H1 (cell line): Measurements from ENCODE around the gene TACC2. TPM values are rescaled to one million over a fixed set of nuclear protein-coding genes. Genes with fewer than 3 reads are reported as not detected.

Experiments used
- RNF2 ChIP-seq: fragments of 200-900, 300-1000 bp; sonication (generic); IDR thresholded peaks from 2 replicates; pipeline ENCODE4 v1.7.1; 2016; ENCODE audit warnings: borderline replicate concordance, low read depth, mild to moderate bottlenecking, antibody characterized with exemption, low read length; ENCODE audit not compliant: poor library complexity, severe bottlenecking; ENCODE audit errors: missing control alignments
- polyA plus RNA-seq, 7 experiments: library from polyadenylated mRNA; depleted of rRNA in 3 of 7; stranded (reverse) in 5 of 7; unstranded in 2 of 7; fragments of >200 nt in 5 of 7; fragments of 200-250 nt in 2 of 7; gene quantifications; 1 replicate in 5 of 7; 2 replicates in 1 of 7; 4 replicates in 1 of 7; pipeline versions ENCODE4 v1.2.1 to v1.2.3, GENCODE V29; 2011 to 2013; ENCODE audit warnings: missing spikeins in 2 of 7, mixed read lengths in 2 of 7
- total RNA-seq: library from RNA; stranded (reverse); fragmentation: NEBNext Ultra II Directional; extraction: Animal tissue kit (Norgen Biotek cat#: 25700); gene quantifications from 2 replicates; pipeline ENCODE4 v1.2.1, GENCODE V29; 2021
- TF ChIP-seq, protein P1 (sequence below): fragments of 300-600 bp; sonication (generic); IDR thresholded peaks from 2 replicates; pipeline ENCODE4 v1.7.1; 2012; ENCODE audit warnings: low read length, moderate library complexity, mild to moderate bottlenecking, inconsistent platforms; ENCODE audit not compliant: insufficient replicate concordance
- TF ChIP-seq, protein P2 (sequence below), 3 experiments: IDR thresholded peaks; 1 replicate in 2 of 3; 2 replicates in 1 of 3; pipeline versions ENCODE4 v1.5.1 to v1.6.1; 2011; ENCODE audit warnings: low read length in 3 of 3, mild to moderate bottlenecking in 3 of 3, inconsistent platforms in 2 of 3, low read depth in 1 of 3, moderate library complexity in 1 of 3; ENCODE audit not compliant: insufficient read depth in 1 of 3; ENCODE audit errors: control extremely low read depth in 1 of 3

Gene TACC2
- total and polyA plus RNA-seq, 2 of the 8 experiments (the other 6 are each of a cell fraction or from before 2014, with no cell fraction given), result 21.2 to 46.6 TPM

DNA sequence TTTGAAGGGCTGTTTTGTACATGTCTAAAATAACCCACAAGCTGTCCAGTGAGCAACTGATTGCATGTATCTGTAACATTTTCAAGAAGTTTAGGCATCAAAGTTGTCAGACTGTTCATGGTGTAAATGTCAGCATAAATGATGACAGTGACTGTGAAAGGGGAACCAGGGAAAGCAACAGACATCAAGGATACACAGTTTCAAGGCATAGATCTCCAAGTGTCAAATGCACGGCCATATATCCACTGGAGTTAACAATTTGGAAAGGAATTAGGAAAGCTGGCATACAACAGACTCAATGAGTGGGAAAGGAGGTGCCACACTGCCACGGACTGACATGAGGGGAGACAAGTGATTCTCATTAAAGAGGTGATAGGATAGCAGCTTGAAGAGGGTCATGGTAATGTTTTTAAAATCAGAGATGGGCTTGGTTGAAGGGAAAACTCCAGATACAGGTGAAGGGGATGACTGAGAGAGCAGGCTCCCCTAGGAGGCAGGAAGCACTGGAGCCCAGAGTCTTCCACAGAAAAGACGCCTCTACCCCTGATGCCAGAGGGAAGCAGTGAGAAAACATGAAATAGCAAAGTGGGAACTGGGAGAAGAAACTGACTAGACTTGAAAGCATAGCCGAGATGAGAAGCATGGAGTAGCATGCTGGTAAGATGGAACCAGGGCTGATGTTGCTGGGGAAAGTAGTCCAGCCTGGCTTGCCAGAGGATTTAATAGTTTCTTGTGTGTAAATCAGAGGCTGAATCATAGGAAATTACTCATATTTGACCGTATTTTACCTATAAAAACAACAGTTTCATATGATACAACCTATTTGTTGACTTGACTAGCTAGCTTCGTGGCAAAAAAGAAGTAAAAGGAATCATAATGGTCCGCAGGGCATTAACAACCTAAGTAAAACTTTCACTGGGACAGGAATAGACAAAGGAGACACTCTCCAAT, 32.6 kb upstream of the TACC2 start (continued):
- TF ChIP-seq, protein P1, sequence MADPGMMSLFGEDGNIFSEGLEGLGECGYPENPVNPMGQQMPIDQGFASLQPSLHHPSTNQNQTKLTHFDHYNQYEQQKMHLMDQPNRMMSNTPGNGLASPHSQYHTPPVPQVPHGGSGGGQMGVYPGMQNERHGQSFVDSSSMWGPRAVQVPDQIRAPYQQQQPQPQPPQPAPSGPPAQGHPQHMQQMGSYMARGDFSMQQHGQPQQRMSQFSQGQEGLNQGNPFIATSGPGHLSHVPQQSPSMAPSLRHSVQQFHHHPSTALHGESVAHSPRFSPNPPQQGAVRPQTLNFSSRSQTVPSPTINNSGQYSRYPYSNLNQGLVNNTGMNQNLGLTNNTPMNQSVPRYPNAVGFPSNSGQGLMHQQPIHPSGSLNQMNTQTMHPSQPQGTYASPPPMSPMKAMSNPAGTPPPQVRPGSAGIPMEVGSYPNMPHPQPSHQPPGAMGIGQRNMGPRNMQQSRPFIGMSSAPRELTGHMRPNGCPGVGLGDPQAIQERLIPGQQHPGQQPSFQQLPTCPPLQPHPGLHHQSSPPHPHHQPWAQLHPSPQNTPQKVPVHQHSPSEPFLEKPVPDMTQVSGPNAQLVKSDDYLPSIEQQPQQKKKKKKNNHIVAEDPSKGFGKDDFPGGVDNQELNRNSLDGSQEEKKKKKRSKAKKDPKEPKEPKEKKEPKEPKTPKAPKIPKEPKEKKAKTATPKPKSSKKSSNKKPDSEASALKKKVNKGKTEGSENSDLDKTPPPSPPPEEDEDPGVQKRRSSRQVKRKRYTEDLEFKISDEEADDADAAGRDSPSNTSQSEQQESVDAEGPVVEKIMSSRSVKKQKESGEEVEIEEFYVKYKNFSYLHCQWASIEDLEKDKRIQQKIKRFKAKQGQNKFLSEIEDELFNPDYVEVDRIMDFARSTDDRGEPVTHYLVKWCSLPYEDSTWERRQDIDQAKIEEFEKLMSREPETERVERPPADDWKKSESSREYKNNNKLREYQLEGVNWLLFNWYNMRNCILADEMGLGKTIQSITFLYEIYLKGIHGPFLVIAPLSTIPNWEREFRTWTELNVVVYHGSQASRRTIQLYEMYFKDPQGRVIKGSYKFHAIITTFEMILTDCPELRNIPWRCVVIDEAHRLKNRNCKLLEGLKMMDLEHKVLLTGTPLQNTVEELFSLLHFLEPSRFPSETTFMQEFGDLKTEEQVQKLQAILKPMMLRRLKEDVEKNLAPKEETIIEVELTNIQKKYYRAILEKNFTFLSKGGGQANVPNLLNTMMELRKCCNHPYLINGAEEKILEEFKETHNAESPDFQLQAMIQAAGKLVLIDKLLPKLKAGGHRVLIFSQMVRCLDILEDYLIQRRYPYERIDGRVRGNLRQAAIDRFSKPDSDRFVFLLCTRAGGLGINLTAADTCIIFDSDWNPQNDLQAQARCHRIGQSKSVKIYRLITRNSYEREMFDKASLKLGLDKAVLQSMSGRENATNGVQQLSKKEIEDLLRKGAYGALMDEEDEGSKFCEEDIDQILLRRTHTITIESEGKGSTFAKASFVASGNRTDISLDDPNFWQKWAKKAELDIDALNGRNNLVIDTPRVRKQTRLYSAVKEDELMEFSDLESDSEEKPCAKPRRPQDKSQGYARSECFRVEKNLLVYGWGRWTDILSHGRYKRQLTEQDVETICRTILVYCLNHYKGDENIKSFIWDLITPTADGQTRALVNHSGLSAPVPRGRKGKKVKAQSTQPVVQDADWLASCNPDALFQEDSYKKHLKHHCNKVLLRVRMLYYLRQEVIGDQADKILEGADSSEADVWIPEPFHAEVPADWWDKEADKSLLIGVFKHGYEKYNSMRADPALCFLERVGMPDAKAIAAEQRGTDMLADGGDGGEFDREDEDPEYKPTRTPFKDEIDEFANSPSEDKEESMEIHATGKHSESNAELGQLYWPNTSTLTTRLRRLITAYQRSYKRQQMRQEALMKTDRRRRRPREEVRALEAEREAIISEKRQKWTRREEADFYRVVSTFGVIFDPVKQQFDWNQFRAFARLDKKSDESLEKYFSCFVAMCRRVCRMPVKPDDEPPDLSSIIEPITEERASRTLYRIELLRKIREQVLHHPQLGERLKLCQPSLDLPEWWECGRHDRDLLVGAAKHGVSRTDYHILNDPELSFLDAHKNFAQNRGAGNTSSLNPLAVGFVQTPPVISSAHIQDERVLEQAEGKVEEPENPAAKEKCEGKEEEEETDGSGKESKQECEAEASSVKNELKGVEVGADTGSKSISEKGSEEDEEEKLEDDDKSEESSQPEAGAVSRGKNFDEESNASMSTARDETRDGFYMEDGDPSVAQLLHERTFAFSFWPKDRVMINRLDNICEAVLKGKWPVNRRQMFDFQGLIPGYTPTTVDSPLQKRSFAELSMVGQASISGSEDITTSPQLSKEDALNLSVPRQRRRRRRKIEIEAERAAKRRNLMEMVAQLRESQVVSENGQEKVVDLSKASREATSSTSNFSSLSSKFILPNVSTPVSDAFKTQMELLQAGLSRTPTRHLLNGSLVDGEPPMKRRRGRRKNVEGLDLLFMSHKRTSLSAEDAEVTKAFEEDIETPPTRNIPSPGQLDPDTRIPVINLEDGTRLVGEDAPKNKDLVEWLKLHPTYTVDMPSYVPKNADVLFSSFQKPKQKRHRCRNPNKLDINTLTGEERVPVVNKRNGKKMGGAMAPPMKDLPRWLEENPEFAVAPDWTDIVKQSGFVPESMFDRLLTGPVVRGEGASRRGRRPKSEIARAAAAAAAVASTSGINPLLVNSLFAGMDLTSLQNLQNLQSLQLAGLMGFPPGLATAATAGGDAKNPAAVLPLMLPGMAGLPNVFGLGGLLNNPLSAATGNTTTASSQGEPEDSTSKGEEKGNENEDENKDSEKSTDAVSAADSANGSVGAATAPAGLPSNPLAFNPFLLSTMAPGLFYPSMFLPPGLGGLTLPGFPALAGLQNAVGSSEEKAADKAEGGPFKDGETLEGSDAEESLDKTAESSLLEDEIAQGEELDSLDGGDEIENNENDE, result no peak
- TF ChIP-seq, protein P2, sequence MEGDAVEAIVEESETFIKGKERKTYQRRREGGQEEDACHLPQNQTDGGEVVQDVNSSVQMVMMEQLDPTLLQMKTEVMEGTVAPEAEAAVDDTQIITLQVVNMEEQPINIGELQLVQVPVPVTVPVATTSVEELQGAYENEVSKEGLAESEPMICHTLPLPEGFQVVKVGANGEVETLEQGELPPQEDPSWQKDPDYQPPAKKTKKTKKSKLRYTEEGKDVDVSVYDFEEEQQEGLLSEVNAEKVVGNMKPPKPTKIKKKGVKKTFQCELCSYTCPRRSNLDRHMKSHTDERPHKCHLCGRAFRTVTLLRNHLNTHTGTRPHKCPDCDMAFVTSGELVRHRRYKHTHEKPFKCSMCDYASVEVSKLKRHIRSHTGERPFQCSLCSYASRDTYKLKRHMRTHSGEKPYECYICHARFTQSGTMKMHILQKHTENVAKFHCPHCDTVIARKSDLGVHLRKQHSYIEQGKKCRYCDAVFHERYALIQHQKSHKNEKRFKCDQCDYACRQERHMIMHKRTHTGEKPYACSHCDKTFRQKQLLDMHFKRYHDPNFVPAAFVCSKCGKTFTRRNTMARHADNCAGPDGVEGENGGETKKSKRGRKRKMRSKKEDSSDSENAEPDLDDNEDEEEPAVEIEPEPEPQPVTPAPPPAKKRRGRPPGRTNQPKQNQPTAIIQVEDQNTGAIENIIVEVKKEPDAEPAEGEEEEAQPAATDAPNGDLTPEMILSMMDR (IDR thresholded peaks at IDR 0.05; ENCODE audit: control extremely low read depth in 1 of 3, insufficient read depth in 1 of 3, low read depth in 1 of 3, low read length in 3 of 3), result no peak
- TF ChIP-seq RNF2, result no peak
- TF ChIP-seq, all 59 proteins: peak for 0
